ENCODE data around the gene SLC36A3.

- TF ChIP-seq EZH2 (optimal IDR thresholded peaks at IDR 0.05; ENCODE audit: low read depth, low read length): no peak
- no peak for TF ChIP-seq CTCF (IDR thresholded peaks at IDR 0.05; ENCODE audit: low read length)
These were observed 40.5 kb upstream of the SLC36A3 start for GRCh38 chr5:151344088-151344487.
